IPS-15b (cell line): ENCODE measurements around the gene NPAS3.

ENCODE experiments used
- H3K27me3 ChIP-seq: one replicate; pipeline ENCODE4 v1.6.1; 2013; ENCODE audit warnings: low read length; ENCODE audit not compliant: control insufficient read depth, insufficient read depth
- H3K36me3 ChIP-seq: one replicate; pipeline ENCODE4 v1.6.1; 2013; ENCODE audit warnings: low read length; ENCODE audit not compliant: control insufficient read depth, insufficient read depth
- H3K4me1 ChIP-seq: one replicate; pipeline ENCODE4 v1.6.1; 2013; ENCODE audit warnings: mild to moderate bottlenecking, low read length; ENCODE audit not compliant: control insufficient read depth, insufficient read depth
- H3K4me3 ChIP-seq: one replicate; pipeline ENCODE4 v1.5.1; 2013; ENCODE audit warnings: low read depth, low read length
- H3K9ac ChIP-seq: one replicate; pipeline ENCODE4 v1.6.1; 2013; ENCODE audit warnings: low read depth, mild to moderate bottlenecking, low read length
- H3K9me3 ChIP-seq: one replicate; pipeline ENCODE4 v1.6.1; 2013; ENCODE audit warnings: mild to moderate bottlenecking, low read length; ENCODE audit not compliant: control insufficient read depth, insufficient read depth

The NPAS3 gene

GRCh38 chr14:33029511-33029910 is 90.8 kb downstream of the NPAS3 start:
- Histone ChIP-seq H3K9me3 (no peaks in the 10 kb centered on the region), H3K4me3 (no peak overlapping the region), H3K4me1 (no peaks in the 10 kb centered on the region), H3K27me3 (no peaks in the 10 kb centered on the region), H3K9ac (no peak overlapping the region), H3K36me3 (no peaks in the 10 kb centered on the region)

DNA sequence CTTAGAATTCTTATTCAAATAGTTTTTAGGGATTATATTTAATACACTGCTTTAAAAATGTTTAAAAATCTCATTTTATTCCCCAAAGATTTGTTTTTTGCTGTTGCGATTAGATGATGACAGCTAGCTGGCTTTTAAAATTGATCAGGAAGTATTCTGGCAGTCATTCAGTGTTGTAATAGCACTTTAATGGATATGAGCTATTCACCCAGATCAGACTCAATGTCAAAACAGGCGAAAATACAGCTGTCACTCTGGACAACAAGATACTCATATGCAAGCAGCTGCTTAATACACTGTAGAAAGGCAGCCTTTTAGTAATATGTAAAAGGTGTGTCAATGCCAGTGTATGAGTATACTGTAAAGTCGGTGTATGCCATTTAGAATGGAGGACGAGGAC is 91.7 kb downstream of the NPAS3 start:
- no peaks in the 10 kb centered on the region for H3K27me3 ChIP-seq
- H3K9me3 ChIP-seq = no peaks in the 10 kb centered on the region
- H3K36me3 ChIP-seq = no peaks in the 10 kb centered on the region
- no peak overlapping the region for H3K4me3 ChIP-seq
- H3K9ac ChIP-seq = no peak overlapping the region
- no peaks in the 10 kb centered on the region for H3K4me1 ChIP-seq

GRCh38 chr14:33035416-33036194 is 96.9 kb downstream of the NPAS3 start:
- Histone ChIP-seq H3K36me3 (no peaks in the 10 kb centered on the region), H3K4me1 (no peaks in the 10 kb centered on the region), H3K9ac (no peak overlapping the region), H3K27me3 (no peaks in the 10 kb centered on the region), H3K9me3 (no peaks in the 10 kb centered on the region), H3K4me3 (no peak overlapping the region)

GRCh38 chr14:33039311-33039710 is 100.6 kb downstream of the NPAS3 start:
- no peak overlapping the region for H3K9ac ChIP-seq
- no peak overlapping the region for H3K4me3 ChIP-seq
- H3K9me3 ChIP-seq = peaks cover 4% of the 10 kb centered on the region

GRCh38 chr14:33040372-33041140 is 101.9 kb downstream of the NPAS3 start:
- H3K4me1 ChIP-seq = no peaks in the 10 kb centered on the region
- no peaks in the 10 kb centered on the region for H3K36me3 ChIP-seq
- peaks cover 4% of the 10 kb centered on the region for H3K9me3 ChIP-seq
- H3K9ac ChIP-seq = no peak overlapping the region
- no peaks in the 10 kb centered on the region for H3K27me3 ChIP-seq
- no peak overlapping the region for H3K4me3 ChIP-seq

More at GRCh38 chr14:33039311-33039710, 100.6 kb downstream of the NPAS3 start:
- Histone ChIP-seq H3K4me1 (no peaks in the 10 kb centered on the region), H3K36me3 (no peaks in the 10 kb centered on the region), H3K27me3 (no peaks in the 10 kb centered on the region)

DNA sequence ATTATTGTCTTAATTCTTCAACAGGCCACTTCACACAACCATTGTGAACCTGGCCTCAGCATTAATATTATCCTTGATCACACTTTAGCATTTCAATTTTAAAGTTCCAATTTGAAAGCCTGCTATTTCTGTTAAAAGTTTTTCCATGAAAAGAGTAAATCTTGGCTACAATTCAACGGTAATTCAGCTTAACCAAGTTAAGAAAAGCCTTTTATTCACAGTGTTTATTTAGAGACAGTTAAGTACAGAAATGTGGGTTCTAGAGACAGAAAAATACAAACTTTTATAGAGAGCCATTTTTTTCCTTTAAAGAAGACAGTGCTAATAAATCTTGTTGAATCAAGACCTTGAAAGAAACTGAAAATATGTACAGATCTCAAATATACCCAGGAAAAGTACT is 103.9 kb downstream of the NPAS3 start:
- no peak overlapping the region for H3K4me3 ChIP-seq
- H3K4me1 ChIP-seq = no peaks in the 10 kb centered on the region
- no peaks in the 10 kb centered on the region for H3K36me3 ChIP-seq
- H3K9me3 ChIP-seq = peaks cover 4% of the 10 kb centered on the region
- H3K9ac ChIP-seq = no peak overlapping the region
- H3K27me3 ChIP-seq = no peaks in the 10 kb centered on the region

GRCh38 chr14:33045760-33046159 is 107.1 kb downstream of the NPAS3 start:
- Histone ChIP-seq H3K9me3 (peaks cover 4% of the 10 kb centered on the region), H3K36me3 (no peaks in the 10 kb centered on the region), H3K9ac (no peak overlapping the region), H3K4me1 (no peaks in the 10 kb centered on the region), H3K4me3 (no peak overlapping the region), H3K27me3 (no peaks in the 10 kb centered on the region)

DNA sequence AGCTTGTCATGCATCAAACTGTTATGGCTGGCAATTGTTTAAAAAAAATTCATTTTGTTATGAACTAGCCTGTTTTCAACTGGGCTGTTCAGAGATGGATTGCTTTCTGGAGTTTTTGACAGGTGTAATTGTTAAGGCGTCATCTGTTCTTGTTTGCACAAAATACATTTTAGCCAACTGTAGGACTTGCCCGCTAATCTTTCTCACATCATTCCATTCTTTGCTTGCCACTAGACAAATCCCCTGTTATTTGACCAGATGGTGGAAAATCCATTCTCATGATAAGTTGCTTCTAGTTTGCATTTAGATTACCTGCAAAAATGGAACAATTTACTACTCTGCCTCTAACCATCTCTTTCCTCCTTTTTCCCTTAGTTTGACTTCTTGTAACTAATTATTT is 114.3 kb downstream of the NPAS3 start:
- Histone ChIP-seq H3K4me3 (no peak overlapping the region), H3K9ac (no peak overlapping the region), H3K9me3 (no peaks in the 10 kb centered on the region), H3K27me3 (no peaks in the 10 kb centered on the region), H3K4me1 (no peaks in the 10 kb centered on the region), H3K36me3 (no peaks in the 10 kb centered on the region)

DNA sequence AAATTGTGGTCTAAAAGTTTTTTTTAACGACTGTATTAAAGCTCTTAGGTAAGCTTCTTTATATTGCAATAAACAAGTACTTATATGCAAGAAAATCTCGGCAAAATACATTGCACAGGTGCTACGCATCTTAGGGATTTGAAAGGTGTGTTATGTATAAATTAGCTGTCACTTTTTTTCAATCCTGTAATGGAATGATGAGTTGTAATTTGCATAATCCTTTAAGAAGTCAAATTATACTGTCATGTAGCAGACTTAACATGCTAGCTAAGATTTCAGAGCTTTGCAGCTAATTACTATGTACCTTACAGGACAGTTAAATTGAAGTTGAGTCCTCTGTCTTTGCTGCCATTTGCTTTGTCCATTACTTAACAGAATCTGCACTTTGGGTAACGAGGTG is 117.5 kb downstream of the NPAS3 start:
- H3K9me3 ChIP-seq = no peaks in the 10 kb centered on the region
- H3K4me1 ChIP-seq = no peaks in the 10 kb centered on the region
- H3K4me3 ChIP-seq = no peak overlapping the region
- no peaks in the 10 kb centered on the region for H3K27me3 ChIP-seq
- no peaks in the 10 kb centered on the region for H3K36me3 ChIP-seq
- H3K9ac ChIP-seq = no peak overlapping the region

- Histone ChIP-seq H3K9ac (no peak overlapping the region), H3K36me3 (no peaks in the 10 kb centered on the region), H3K4me3 (no peak overlapping the region), H3K4me1 (no peaks in the 10 kb centered on the region), H3K9me3 (no peaks in the 10 kb centered on the region), H3K27me3 (no peaks in the 10 kb centered on the region)
Measured at GRCh38 chr14:33057585-33057984, 118.9 kb downstream of the NPAS3 start.

DNA sequence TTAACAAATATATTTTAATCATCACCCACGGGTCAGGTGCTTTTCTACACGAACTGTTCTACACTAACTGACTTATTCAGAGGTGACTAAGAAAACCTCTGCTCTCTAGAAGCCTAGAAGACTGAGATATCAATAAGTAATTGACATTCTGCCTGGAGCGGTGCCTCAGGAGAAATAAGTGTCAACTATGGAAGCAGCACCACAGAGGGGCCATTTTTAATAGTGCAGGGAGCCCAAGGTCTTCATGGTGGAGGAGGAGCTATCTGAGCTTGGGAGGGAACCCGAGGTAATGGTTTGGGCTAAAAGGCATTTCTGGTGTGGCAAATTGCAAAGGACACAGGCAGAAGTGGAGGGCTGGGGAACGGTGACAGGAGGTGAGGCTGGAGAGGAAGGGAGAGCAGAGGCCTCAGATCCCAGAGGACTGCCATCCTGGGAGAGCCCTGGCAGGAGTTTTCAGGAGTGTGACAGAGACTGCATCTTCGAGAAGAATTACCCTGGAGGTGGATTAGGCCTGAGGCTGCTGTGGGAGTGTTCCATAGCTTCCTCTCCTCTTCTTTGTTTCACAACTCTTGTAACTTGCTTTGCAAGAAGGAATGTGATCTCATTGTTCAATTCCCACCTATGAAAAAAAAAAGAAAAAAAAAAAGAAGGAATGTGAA is 123.1 kb downstream of the NPAS3 start:
- Histone ChIP-seq H3K4me1 (no peaks in the 10 kb centered on the region), H3K9ac (no peak overlapping the region), H3K4me3 (no peak overlapping the region), H3K27me3 (no peaks in the 10 kb centered on the region), H3K36me3 (no peaks in the 10 kb centered on the region), H3K9me3 (no peaks in the 10 kb centered on the region)
